IMR-90 (cell line): ENCODE data around the gene PSMB5. TPM values are rescaled to one million over a fixed set of nuclear protein-coding genes. Genes with fewer than 3 reads are reported as not detected.
A peak's percentile ranks its signal among the peaks of the same experiment; 100 is the strongest.

ENCODE experiments used
- ATAC-seq: fragments of 200-7000 bp; cut with Tn5 transposase; 2 replicates; pipeline ENCODE4 v1.9.1; 2020; ENCODE audit warnings: low read depth, mild to moderate bottlenecking, moderate library complexity
- BruUV-seq: library from RNA; stranded (reverse); fragments of 400-500 nt; replicated peaks from 2 replicates; lab custom pipeline; 2021; lab: Mats Ljungman, UMichigan
- CTCF ChIA-PET: fragments of 300-600 bp; formaldehyde crosslinking; extraction: SDS; loops from one replicate; lab custom pipeline; 2021; ENCODE audit warnings: antibody characterized with exemption; lab: Yijun Ruan, JAX
- POLR2A ChIA-PET: fragments of 300-600 bp; sonication (Branson Sonifier 250); formaldehyde crosslinking; loops from one replicate; lab custom pipeline; 2022; ENCODE audit warnings: antibody characterized with exemption; ENCODE audit not compliant: unreplicated experiment; lab: Charles Lee
- DNase-seq: peaks from one replicate; pipeline ENCODE4 v3.0.0; 2013
- H2AFZ ChIP-seq: replicated peaks from 2 replicates; pipeline ENCODE3; 2013; ENCODE audit warnings: low read length, mild to moderate bottlenecking; ENCODE audit not compliant: poor library complexity
- H2AK5ac ChIP-seq: 2 replicates; pipeline ENCODE4 v1.6.1; 2013; ENCODE audit warnings: low read depth, low read length, inconsistent platforms
- H2AK9ac ChIP-seq: replicated peaks from 2 replicates; pipeline ENCODE3; 2013; ENCODE audit warnings: mild to moderate bottlenecking, low read depth, low read length, moderate library complexity; ENCODE audit not compliant: poor library complexity
- H2BK120ac ChIP-seq: 2 replicates; pipeline ENCODE4 v1.6.1; 2013; ENCODE audit warnings: low read depth, low read length, inconsistent platforms
- H2BK15ac ChIP-seq: 3 replicates; pipeline ENCODE4 v1.6.1; 2013; ENCODE audit warnings: low read depth, low read length, inconsistent platforms
- H2BK20ac ChIP-seq: 2 replicates; pipeline ENCODE4 v1.6.1; 2013; ENCODE audit warnings: low read depth, mild to moderate bottlenecking, inconsistent platforms, low read length, moderate library complexity
- H2BK5ac ChIP-seq: 2 replicates; pipeline ENCODE4 v1.6.1; 2013; ENCODE audit warnings: mild to moderate bottlenecking, low read depth, low read length, inconsistent platforms; ENCODE audit not compliant: poor library complexity, severe bottlenecking
- H3K14ac ChIP-seq: replicated peaks from 2 replicates; pipeline ENCODE4 v1.6.1; 2013; ENCODE audit warnings: low read depth, low read length, inconsistent platforms
- H3K18ac ChIP-seq: 2 replicates; pipeline ENCODE4 v1.6.1; 2013; ENCODE audit warnings: low read depth, low read length, control low read depth
- H3K23ac ChIP-seq: 2 replicates; pipeline ENCODE4 v1.6.1; 2013; ENCODE audit warnings: low read depth, low read length, inconsistent platforms
- H3K27ac ChIP-seq: 2 replicates; pipeline ENCODE4 v1.5.1; 2013; ENCODE audit warnings: mild to moderate bottlenecking, control low read depth, low read length; ENCODE audit not compliant: insufficient read depth
- H3K27me3 ChIP-seq: 2 replicates; pipeline ENCODE4 v1.6.1; 2013; ENCODE audit warnings: low read length; ENCODE audit not compliant: control insufficient read depth, insufficient read depth
- H3K36me3 ChIP-seq: 2 replicates; pipeline ENCODE4 v1.6.1; 2013; ENCODE audit warnings: low read length, mixed read lengths; ENCODE audit not compliant: control insufficient read depth, insufficient read depth
- H3K4ac ChIP-seq: 2 replicates; pipeline ENCODE4 v1.6.1; 2013; ENCODE audit warnings: low read depth, low read length, inconsistent platforms
- H3K4me1 ChIP-seq: 2 replicates; pipeline ENCODE4 v1.6.1; 2013; ENCODE audit warnings: low read length, mixed read lengths; ENCODE audit not compliant: control insufficient read depth, insufficient read depth
- H3K4me2 ChIP-seq: 2 replicates; pipeline ENCODE4 v1.6.1; 2013; ENCODE audit warnings: low read depth, mild to moderate bottlenecking, control low read depth, low read length, moderate library complexity
- H3K4me3 ChIP-seq: 2 replicates; pipeline ENCODE4 v1.5.1; 2013; ENCODE audit warnings: low read depth, mild to moderate bottlenecking, control low read depth, low read length, moderate library complexity; ENCODE audit not compliant: insufficient read depth
- H3K56ac ChIP-seq: 2 replicates; pipeline ENCODE4 v1.6.1; 2013; ENCODE audit warnings: low read length, inconsistent platforms; ENCODE audit not compliant: insufficient read depth; ENCODE audit errors: extremely low read depth
- H3K79me1 ChIP-seq, 2 experiments: 2 replicates each; pipeline ENCODE4 v1.6.1; 2013; ENCODE audit warnings: low read length in 2 of 2, inconsistent platforms in 1 of 2, low read depth in 1 of 2
- H3K9ac ChIP-seq: 2 replicates; pipeline ENCODE4 v1.6.1; 2013; ENCODE audit warnings: low read depth, low read length, control low read depth
- H3K9me1 ChIP-seq: 2 replicates; pipeline ENCODE4 v1.6.1; 2013; ENCODE audit warnings: low read length, inconsistent platforms; ENCODE audit not compliant: insufficient read depth
- H3K9me3 ChIP-seq: 2 replicates; pipeline ENCODE4 v1.6.1; 2013; ENCODE audit warnings: low read length; ENCODE audit not compliant: control insufficient read depth, insufficient read depth
- H4K20me1 ChIP-seq: 2 replicates; pipeline ENCODE4 v1.6.1; 2013; ENCODE audit warnings: low read length, inconsistent platforms; ENCODE audit not compliant: insufficient read depth
- H4K5ac ChIP-seq: 2 replicates; pipeline ENCODE4 v1.6.1; 2013; ENCODE audit warnings: mild to moderate bottlenecking, low read depth, low read length, control low read depth
- H4K8ac ChIP-seq, 2 experiments: 2 replicates each; pipeline ENCODE4 v1.6.1; 2013; ENCODE audit warnings: low read depth in 2 of 2, low read length in 2 of 2, control low read depth in 1 of 2, inconsistent platforms in 1 of 2
- H4K91ac ChIP-seq: 2 replicates; pipeline ENCODE4 v1.6.1; 2013; ENCODE audit warnings: low read depth, low read length, inconsistent platforms; ENCODE audit not compliant: insufficient read depth
- BHLHE40 ChIP-seq: fragments of 150-350 bp; IDR thresholded peaks from 2 replicates; pipeline ENCODE4 v1.6.1; 2016; ENCODE audit warnings: mild to moderate bottlenecking, low read depth, low read length
- CHD1 ChIP-seq: IDR thresholded peaks from 2 replicates; pipeline ENCODE4 v1.6.1; 2012; ENCODE audit warnings: low read depth, low read length, improper control_type of control experiment
- FOS ChIP-seq: fragments of 150-350 bp; IDR thresholded peaks from 2 replicates; pipeline ENCODE4 v1.6.1; 2016; ENCODE audit warnings: low read depth, low read length
- MAFK ChIP-seq: IDR thresholded peaks from 2 replicates; pipeline ENCODE4 v1.6.1; 2012; ENCODE audit warnings: low read depth, low read length, improper control_type of control experiment
- MAZ ChIP-seq: IDR thresholded peaks from 2 replicates; pipeline ENCODE4 v1.6.1; 2012; ENCODE audit warnings: low read depth, mild to moderate bottlenecking, low read length, improper control_type of control experiment, moderate library complexity, borderline replicate concordance
- POLR2A ChIP-seq: IDR thresholded peaks from 2 replicates; pipeline ENCODE4 v1.6.1; 2012; ENCODE audit warnings: mild to moderate bottlenecking, low read depth, low read length
- RAD21 ChIP-seq: IDR thresholded peaks from 2 replicates; pipeline ENCODE4 v1.6.1; 2012; ENCODE audit warnings: low read length, improper control_type of control experiment
- RCOR1 ChIP-seq: IDR thresholded peaks from 2 replicates; pipeline ENCODE4 v1.6.1; 2012; ENCODE audit warnings: mild to moderate bottlenecking, low read length, improper control_type of control experiment; ENCODE audit not compliant: insufficient replicate concordance
- SMC3 ChIP-seq: fragments of 150-350 bp; IDR thresholded peaks from 2 replicates; pipeline ENCODE4 v1.6.1; 2016; ENCODE audit warnings: low read depth, mild to moderate bottlenecking, antibody characterized with exemption, low read length, moderate library complexity
- whole genome bisulfite sequencing, 2 experiments: methylation state at CpG; one replicate each; pipeline versions ENCODE4 v1.1.5 to v1.1.7; 2013; ENCODE audit warnings: missing lambda C conversion rate in 2 of 2; ENCODE audit not compliant: insufficient read length in 1 of 2; ENCODE audit errors: extremely low coverage in 2 of 2; 5-methylcytosine and 5-hydroxymethylcytosine counted together
- dilution Hi-C: fragments of 300-500 bp; cut with HindIII; formaldehyde crosslinking; loops from one replicate; pipeline ENCODE4 v1.14.3; 2018; ENCODE audit warnings: low sequenced_read_pairs; ENCODE audit not compliant: unreplicated experiment
- in situ Hi-C: fragments of 300-500 bp; cut with MboI; formaldehyde crosslinking; loops from 3 replicates; pipeline ENCODE4 v1.14.3; 2019; ENCODE audit warnings: low sequenced_read_pairs, inconsistent platforms, mixed read lengths
- intact Hi-C: fragments of 100-400 bp; cut with micrococcal nuclease; formaldehyde crosslinking; loops from 2 replicates; pipeline ENCODE4 v1.10.0; 2022
- polyA plus RNA-seq, 3 experiments: library from polyadenylated mRNA; depleted of rRNA; stranded (reverse); fragments of >200 nt; gene quantifications; 2 replicates each; pipeline ENCODE4 v1.2.3, GENCODE V29; 2012; ENCODE audit warnings: low replicate concordance in 1 of 3
- total RNA-seq: library from RNA; depleted of rRNA; stranded (reverse); fragments of >200 nt; gene quantifications from 2 replicates; pipeline ENCODE4 v1.2.3, GENCODE V29; 2012
- TF ChIP-seq, protein P1 (sequence below): conservative IDR thresholded peaks from 2 replicates; pipeline ENCODE4 v1.5.1; 2012; ENCODE audit warnings: mild to moderate bottlenecking, low read depth, low read length, improper control_type of control experiment
- TF ChIP-seq, protein P2 (sequence below): fragments of 150-350 bp; IDR thresholded peaks from 2 replicates; pipeline ENCODE4 v1.6.1; 2016; ENCODE audit warnings: low read depth, mild to moderate bottlenecking, low read length, moderate library complexity, borderline replicate concordance

PSMB5 gene
- total and polyA plus RNA-seq, 2 of the 4 experiments (the other 2 are of a cell fraction) = 310 to 321 TPM

DNA sequence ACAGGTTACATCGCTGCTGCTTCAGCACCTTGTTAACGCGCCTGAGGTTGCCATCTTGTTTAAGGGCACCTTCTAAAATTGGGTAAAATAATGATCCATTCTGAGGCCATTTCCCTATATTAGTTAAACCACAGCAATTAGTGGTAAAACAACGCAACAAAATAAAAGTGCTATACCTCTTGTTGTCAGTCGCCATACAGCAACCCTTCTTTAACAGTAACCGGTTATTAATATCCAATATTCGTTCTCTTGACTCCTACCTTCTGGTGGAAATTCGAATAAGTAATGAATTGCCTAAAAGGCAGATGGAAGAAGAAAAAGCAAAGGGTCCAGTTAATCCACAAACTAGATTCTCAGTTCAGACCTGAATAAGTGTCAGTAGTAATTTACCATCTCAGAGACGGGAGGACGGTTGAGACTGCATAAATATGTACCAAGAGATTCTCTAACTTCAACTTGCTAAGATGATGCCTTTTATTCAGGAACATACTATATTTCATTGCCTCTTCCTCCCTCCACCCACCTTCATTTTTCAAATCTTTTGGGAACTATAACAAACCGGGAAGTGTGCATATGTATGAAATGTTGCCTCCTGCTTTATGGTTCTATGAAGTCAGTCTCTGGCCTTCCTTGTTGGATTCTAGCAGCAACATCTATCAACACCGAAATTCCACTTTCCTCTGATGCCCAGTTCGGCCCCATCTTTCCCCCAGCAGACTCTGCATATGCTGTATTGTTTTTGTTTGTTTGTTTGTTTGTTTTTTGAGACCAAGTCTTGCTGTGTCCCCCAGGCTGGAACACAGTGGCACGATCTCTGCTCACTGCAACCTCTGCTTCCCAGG lies 824 bp upstream of the PSMB5 start:
- Histone ChIP-seq H2AK5ac (peak overlapping the region; percentile 14; the same call in 1 of the 2 replicates), H2AFZ (peak overlapping the region; percentile 91), H4K91ac (peak overlapping the region; percentile 76), H3K4me2 (peak overlapping the region; percentile 33), H3K27me3 (no peaks in the 10 kb centered on the region), H2BK15ac (peak overlapping the region; percentile 98; the same call in 2 of the 3 replicates), H2AK9ac (peak overlapping the region; percentile 68), H2BK120ac (peak overlapping the region; percentile 17), H3K23ac (peak overlapping the region; percentile 2; the same call in 1 of the 2 replicates), H4K5ac (peak overlapping the region; percentile 91), H3K9me1 (peaks cover 5% of the 10 kb centered on the region; the same call in 1 of the 2 replicates), H3K9me3 (no peaks in the 10 kb centered on the region), H2BK5ac (peak overlapping the region; percentile 96), H3K56ac (no peak overlapping the region), H3K36me3 (peaks cover 9% of the 10 kb centered on the region), H3K18ac (peak overlapping the region; percentile 21; the same call in 1 of the 2 replicates), H3K14ac (peak overlapping the region; percentile 12; the same call in 1 of the 2 replicates), H4K20me1 (no peaks in the 10 kb centered on the region), H4K8ac (peak overlapping the region; percentile 59 to 100), H3K4me1 (peaks cover 6% of the 10 kb centered on the region; the same call in 1 of the 2 replicates), H3K27ac (peak overlapping the region; percentile 87), H2BK20ac (peak overlapping the region; percentile 42; the same call in 1 of the 2 replicates), H3K4ac (peak overlapping the region; percentile 68), H3K4me3 (peak overlapping the region; percentile 70), H3K9ac (no peak overlapping the region), H3K79me1 (peaks cover 18 to 32% of the 10 kb centered on the region in 2 experiments)
- in situ Hi-C loops = no loop called here
- ChIA-PET POLR2A (no interaction called here), CTCF (no interaction called here)
- TF ChIP-seq RAD21 = no peak
- no peak for TF ChIP-seq MAZ
- no peak for TF ChIP-seq POLR2A
- no peak for TF ChIP-seq BHLHE40
- peak; percentile 71 for TF ChIP-seq MAFK
- TF ChIP-seq, protein P1, sequence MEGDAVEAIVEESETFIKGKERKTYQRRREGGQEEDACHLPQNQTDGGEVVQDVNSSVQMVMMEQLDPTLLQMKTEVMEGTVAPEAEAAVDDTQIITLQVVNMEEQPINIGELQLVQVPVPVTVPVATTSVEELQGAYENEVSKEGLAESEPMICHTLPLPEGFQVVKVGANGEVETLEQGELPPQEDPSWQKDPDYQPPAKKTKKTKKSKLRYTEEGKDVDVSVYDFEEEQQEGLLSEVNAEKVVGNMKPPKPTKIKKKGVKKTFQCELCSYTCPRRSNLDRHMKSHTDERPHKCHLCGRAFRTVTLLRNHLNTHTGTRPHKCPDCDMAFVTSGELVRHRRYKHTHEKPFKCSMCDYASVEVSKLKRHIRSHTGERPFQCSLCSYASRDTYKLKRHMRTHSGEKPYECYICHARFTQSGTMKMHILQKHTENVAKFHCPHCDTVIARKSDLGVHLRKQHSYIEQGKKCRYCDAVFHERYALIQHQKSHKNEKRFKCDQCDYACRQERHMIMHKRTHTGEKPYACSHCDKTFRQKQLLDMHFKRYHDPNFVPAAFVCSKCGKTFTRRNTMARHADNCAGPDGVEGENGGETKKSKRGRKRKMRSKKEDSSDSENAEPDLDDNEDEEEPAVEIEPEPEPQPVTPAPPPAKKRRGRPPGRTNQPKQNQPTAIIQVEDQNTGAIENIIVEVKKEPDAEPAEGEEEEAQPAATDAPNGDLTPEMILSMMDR = no peak
- TF ChIP-seq, protein P2, sequence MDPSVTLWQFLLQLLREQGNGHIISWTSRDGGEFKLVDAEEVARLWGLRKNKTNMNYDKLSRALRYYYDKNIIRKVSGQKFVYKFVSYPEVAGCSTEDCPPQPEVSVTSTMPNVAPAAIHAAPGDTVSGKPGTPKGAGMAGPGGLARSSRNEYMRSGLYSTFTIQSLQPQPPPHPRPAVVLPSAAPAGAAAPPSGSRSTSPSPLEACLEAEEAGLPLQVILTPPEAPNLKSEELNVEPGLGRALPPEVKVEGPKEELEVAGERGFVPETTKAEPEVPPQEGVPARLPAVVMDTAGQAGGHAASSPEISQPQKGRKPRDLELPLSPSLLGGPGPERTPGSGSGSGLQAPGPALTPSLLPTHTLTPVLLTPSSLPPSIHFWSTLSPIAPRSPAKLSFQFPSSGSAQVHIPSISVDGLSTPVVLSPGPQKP = no peak
- TF ChIP-seq CHD1 = no peak
- TF ChIP-seq RCOR1 = peak; percentile 62
- TF ChIP-seq SMC3 = no peak
- TF ChIP-seq FOS = no peak
- BruUV-seq = no TSS peak
- dilution Hi-C loops = no loop called here
- no CpG with 5 or more reads among the region's 14 CpGs for WGBS, 2 experiments
- no peak for ATAC-seq
- intact Hi-C loops = loop anchor here (2.0 kb wide), 1 partner anchor 29 kb away; no protein-coding TSS in a partner anchor
- DNase-seq = no peak
